GM18867 (cell line): ENCODE results near the gene CNKSR3.

Experiments used
- ATAC-seq: cut with Tn5 transposase; IDR thresholded peaks from one replicate; pipeline ENCODE4 v1.9.1; 2021; ENCODE audit warnings: mild to moderate bottlenecking, moderate library complexity; ENCODE audit not compliant: unreplicated experiment

Gene CNKSR3

DNA sequence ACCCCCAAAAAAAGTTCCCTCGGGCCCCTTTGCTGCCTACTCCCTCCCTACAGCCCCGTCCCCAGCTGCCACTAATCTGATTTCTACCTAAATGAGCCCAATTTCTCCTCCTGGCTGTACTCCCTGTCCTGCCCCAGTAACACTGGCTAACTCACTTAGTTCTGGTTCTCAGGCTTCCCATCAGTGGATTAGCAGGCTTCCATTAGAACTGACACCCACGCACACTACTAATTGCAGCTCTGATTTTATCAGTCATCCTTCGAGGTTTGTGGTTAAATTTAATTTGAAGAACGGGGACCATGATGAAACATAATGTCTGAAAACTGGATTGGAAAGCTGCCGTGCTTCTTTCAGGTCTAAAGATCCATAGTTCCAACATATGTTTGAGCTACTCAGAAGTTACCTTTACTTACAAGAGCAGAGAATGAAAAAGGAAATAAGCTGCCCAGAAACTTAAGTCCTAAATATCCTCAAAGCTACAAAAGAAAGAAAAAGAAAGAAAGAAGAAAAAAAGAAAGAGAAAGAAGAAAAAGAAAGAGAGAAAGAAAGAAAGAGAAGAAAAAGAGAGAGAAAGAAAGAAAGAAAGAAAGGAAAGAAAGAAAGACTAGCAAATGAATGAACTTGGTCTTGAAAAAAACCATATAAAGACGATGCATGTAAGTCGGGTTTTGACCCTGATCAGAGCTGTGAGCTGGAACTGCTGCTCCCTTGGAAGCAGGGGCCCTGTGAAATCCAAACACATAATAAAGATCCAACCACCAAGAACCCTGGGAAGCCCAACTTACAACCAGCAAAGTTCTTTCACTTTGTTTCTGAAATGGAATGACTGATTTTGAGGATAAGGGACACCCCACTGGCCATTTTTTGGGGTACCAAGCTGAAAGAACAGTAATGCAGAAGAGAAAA, 51.7 kb downstream of the CNKSR3 start:
- no peak for ATAC-seq

GRCh38 chr6:154457881-154458284, 52.6 kb downstream of the CNKSR3 start:
- ATAC-seq: no peak

DNA sequence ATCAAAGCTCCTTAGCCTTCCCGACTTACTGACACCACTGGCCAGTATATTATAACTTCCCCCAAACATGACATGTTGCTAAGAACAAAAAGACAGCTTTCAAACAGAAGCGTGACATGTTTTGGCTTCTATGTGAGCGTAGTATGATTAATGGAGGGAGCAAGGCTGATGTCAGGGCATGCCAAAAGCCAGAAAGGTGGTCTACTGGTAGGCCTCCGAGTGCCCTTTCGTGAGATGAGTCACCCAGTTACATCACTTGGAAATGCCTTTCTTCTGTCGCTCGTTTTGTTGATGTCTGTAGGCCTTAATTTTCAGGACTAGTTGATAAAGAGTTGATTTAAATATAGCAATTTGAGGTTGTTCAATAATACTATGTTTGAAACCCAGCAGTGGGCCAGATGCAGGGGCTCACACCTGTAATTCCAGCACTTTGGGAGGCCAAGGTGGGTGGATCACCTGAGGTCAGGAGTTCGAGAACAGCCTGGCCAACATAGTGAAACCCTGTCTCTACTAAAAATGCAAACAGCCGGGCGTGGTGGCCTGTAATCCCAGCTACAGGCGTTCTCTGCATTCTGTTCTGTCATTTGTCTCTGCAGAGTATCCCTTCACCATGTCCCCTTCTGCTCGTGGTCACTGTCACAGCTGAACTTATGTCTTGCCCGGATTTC, 53.3 kb downstream of the CNKSR3 start:
- no peak for ATAC-seq

DNA sequence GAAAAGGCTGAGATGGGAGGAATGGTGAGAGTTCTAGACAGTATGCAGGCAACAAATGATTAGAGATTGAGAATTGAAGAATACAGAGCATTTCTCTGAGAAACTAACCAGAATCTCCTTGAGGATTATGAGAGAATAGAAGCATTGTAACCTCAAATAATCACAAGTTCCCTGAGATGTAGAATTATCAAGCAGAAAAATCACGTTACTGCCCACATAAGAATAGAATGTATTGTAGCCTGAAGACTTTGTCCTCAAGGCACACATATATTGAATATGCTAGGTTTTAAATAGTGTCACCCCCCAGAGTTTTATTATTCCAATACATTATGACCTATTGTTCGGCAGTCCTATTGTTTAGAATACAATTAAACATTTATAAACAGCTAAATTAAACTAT, 57.2 kb downstream of the CNKSR3 start:
- no peak for ATAC-seq

DNA sequence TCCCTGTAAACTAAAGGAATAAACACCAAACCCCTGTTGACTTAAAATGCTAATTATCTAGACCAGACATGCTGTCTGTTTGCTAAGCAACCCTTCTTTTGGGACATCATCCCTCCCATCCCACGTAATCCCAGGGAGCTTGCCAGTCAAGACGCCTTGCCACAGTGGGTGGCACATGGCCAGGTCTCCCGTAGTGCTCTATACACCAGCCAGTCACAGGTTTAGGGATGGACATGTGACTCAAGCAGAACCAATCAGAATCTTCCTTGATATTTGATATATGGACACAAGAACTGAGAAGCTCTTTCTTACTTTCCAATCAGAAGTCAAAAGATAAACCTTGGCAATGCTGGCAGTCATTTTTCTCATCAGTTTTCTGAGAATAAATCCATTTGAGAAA, 60.0 kb downstream of the CNKSR3 start:
- no peak for ATAC-seq

DNA sequence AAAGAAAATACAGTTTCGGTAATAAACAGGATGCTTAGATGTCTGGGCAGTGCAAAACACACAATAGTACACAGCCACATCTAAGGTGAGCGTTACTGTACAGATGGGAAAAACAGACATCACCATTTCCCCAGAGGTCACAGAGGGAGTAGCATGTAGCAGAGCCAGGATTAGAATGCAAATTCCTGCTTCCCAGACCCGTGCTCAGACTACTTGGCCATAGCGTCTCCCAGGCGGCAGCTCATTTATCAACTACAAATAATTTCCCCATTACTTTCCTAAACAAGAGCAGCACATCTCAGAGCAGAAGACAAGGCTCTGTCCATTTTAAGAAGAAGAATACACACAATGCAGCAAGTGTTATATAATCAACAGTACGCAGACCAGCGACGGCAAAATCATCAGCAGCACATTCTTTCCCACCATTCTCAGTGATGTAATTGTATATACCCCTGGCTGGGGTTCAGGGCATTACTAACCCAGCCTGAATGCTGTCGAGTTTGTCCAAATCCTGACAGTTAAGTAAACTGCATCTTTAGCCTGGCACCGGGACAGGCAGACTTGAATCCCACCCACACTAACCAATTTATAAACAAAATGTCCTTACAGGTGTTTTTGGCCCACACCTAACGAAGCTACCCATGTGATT, 61.9 kb downstream of the CNKSR3 start:
- no peak for ATAC-seq

DNA sequence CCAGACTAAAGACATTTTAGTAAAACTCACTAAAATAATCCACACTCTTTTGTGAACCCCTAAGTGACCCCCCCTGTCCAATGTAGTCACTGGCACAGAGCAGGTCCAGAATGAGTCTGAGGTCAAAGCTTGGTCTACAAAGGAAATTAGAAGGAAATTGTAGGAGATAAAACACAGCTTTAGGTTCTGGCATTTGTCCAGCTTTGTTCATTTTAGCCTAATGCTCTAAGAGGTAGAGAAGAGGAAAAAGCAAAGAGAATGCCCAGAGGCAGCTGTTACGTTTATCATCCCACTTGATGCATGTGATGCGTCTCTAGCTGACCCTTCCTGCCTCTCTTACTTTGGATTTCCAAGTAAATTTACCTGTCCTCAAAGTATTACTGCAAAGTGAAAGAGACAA, 62.5 kb downstream of the CNKSR3 start:
- ATAC-seq: no peak

DNA sequence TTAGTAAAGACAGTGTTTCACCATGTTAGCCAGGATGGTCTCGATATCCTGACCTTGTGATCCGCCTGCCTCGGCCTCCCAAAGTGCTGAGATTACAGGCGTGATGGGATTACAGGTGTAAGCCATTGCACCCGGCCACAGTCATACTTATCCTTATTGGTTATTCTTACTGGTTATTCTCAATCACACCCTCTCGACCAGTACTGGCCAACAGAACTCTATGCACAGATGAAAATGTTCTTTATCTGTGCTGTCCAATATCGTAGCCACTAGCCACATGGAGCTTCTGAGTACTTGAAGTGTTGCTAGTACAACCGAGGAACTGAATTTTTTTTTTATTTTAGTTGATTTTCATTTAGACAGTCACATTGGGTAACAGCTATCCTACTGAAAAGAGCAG, 63.5 kb downstream of the CNKSR3 start:
- no peak for ATAC-seq

- ATAC-seq: no peak
These were observed 65.1 kb downstream of the CNKSR3 start for GRCh38 chr6:154445417-154445816.

DNA sequence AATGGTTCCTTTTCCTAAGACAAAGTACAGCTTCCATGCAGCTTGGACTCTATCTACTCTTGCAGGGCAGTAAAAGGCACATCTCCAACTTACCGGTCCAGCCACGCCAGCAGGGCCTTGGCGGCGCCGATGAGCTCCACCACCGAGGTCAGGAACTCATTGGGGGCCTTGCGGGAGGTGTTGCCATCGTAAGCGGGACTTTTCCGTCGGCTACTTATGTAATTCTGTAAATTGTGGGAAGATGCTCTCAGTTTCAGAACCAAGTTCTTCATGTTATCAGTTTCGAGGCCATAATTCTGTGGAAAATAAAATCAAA, 68.5 kb downstream of the CNKSR3 start:
- ATAC-seq: peak; percentile 13

GRCh38 chr6:154440422-154441043, 70.0 kb downstream of the CNKSR3 start:
- ATAC-seq: no peak

GRCh38 chr6:154440022-154440421, 70.5 kb downstream of the CNKSR3 start:
- no peak for ATAC-seq

- ATAC-seq: no peak
These were observed 71.5 kb downstream of the CNKSR3 start for GRCh38 chr6:154438882-154439415.

DNA sequence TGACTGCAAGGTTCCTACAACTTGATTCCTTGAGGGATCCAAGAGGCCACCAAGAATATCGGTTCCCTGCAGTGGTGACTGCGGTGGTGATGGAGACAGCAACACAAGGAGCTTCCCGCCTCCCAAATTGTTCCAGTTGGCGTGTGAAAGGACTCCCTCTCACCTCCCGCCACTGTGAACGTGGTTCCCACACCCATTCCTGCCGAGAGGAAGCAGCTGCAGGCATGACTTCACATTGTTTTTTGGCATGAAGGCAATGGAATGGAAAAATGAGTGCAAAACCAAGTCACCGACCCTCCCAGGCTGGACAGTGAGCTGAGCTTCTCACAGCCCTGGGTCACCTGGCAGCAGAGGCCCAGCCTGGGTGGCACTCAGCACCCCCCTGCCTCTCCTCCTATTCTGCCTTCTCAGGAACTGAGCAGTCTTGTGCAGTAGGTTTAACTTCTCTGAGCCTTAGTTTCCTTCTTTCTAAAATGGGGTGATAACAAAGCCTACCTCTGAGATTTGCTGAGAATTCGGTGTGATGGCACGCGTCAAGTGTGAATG, 75.0 kb downstream of the CNKSR3 start:
- no peak for ATAC-seq

DNA sequence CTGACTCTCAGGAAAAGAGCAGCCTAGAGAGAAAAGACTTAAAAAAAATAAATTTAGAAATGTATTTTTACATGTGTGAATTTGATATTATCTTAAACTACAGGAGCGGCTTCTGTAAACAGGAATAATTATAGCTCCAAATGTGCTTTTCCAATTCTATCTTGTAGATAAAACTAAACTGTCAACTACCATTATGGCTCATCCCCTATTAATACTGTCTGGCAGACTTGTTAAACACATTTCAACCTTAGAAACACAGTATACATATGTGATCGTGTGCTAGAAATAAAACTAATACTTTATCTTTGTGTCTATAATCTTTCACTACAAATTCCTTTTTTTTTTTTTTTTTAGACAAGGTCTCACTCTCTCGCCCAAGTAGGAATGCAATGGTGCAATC, 75.8 kb downstream of the CNKSR3 start:
- no peak for ATAC-seq

- ATAC-seq: no peak
These were observed 76.8 kb downstream of the CNKSR3 start for GRCh38 chr6:154433477-154434241.

GRCh38 chr6:154432533-154433476, 77.7 kb downstream of the CNKSR3 start:
- ATAC-seq: no peak

- ATAC-seq: no peak
These were observed 80.0 kb downstream of the CNKSR3 start for GRCh38 chr6:154430481-154430919.

- ATAC-seq: no peak
These were observed 80.8 kb downstream of the CNKSR3 start for GRCh38 chr6:154429711-154430110.
